ENCODE measurements around the gene TMEFF2.
"Not testable (repeated sequence)": the region's sequence is repeated elsewhere in the genome, so short reads cannot be mapped to it uniquely, and the experiment has no call there.

TMEFF2 gene

GRCh38 chr2:192087398-192087958 is 107.3 kb downstream of the TMEFF2 start:
- Histone ChIP-seq H3K36me3 (ENCODE audit: insufficient read depth, insufficient read length, low read length) (no peaks in the 10 kb centered on the region), H3K9me3 (ENCODE audit: insufficient read depth, low read length) (no peaks in the 10 kb centered on the region), H3K9ac (ENCODE audit: insufficient read length, low read depth) (no peak overlapping the region), H3K27me3 (ENCODE audit: insufficient read depth, insufficient read length) (no peaks in the 10 kb centered on the region), H3K4me1 (ENCODE audit: insufficient read depth, insufficient read length) (no peaks in the 10 kb centered on the region), H3K4me3 (ENCODE audit: insufficient read length, low read depth) (no peak overlapping the region)
- no peak for DNase-seq (ENCODE audit: low read depth, low spot score)
- TF ChIP-seq SUZ12 (IDR thresholded peaks at IDR 0.05; ENCODE audit: extremely low read depth, insufficient read depth, insufficient read length) (no peak), ZNF274 (IDR thresholded peaks at IDR 0.05; ENCODE audit: low read depth, low read length) (no peak), YY1 (IDR thresholded peaks at IDR 0.05; ENCODE audit: insufficient read depth, insufficient read length) (no peak)

GRCh38 chr2:192082121-192082520 is 112.6 kb downstream of the TMEFF2 start:
- Histone ChIP-seq H3K9ac (ENCODE audit: insufficient read length, low read depth) (no peak overlapping the region), H3K4me3 (ENCODE audit: insufficient read length, low read depth) (no peak overlapping the region), H3K4me1 (ENCODE audit: insufficient read depth, insufficient read length) (no peaks in the 10 kb centered on the region), H3K27me3 (ENCODE audit: insufficient read depth, insufficient read length) (no peaks in the 10 kb centered on the region), H3K36me3 (ENCODE audit: insufficient read depth, insufficient read length, low read length) (no peaks in the 10 kb centered on the region), H3K9me3 (ENCODE audit: insufficient read depth, low read length) (no peaks in the 10 kb centered on the region)
- no peak for DNase-seq (ENCODE audit: low read depth, low spot score)
- TF ChIP-seq YY1 (IDR thresholded peaks at IDR 0.05; ENCODE audit: insufficient read depth, insufficient read length) = no peak
- no peak for TF ChIP-seq ZNF274 (IDR thresholded peaks at IDR 0.05; ENCODE audit: low read depth, low read length)
- no peak for TF ChIP-seq SUZ12 (IDR thresholded peaks at IDR 0.05; ENCODE audit: extremely low read depth, insufficient read depth, insufficient read length)

GRCh38 chr2:192080096-192080495 is 114.6 kb downstream of the TMEFF2 start:
- not testable (repeated sequence) for DNase-seq (ENCODE audit: low read depth, low spot score); H3K9me3 ChIP-seq (ENCODE audit: insufficient read depth, low read length); H3K4me1 ChIP-seq (ENCODE audit: insufficient read depth, insufficient read length); H3K4me3 ChIP-seq (ENCODE audit: insufficient read length, low read depth); H3K27me3 ChIP-seq (ENCODE audit: insufficient read depth, insufficient read length); H3K36me3 ChIP-seq (ENCODE audit: insufficient read depth, insufficient read length, low read length); H3K9ac ChIP-seq (ENCODE audit: insufficient read length, low read depth)

DNA sequence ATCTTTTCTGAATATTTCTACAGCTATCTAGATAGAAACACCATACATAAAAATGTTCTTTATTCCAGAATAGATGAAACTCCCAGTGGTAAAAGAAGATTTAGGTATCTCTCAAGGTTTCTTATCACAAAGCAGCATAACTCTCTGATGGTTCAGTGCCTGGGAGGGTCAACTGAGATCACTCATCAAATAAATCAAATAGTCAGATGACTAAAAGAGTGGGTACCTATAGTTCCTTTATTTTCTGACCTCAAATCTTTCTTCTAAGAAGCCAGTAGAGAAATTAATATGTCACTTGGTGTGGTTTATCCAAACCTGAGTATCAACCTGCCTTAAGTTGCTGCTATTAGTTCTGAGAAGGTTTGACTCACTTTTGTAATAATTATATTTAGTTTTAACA is 120.9 kb downstream of the TMEFF2 start:
- no peak for TF ChIP-seq SUZ12 (IDR thresholded peaks at IDR 0.05; ENCODE audit: extremely low read depth, insufficient read depth, insufficient read length)
- Histone ChIP-seq H3K36me3 (ENCODE audit: insufficient read depth, insufficient read length, low read length) (no peaks in the 10 kb centered on the region), H3K9me3 (ENCODE audit: insufficient read depth, low read length) (no peaks in the 10 kb centered on the region), H3K27me3 (ENCODE audit: insufficient read depth, insufficient read length) (no peaks in the 10 kb centered on the region), H3K4me1 (ENCODE audit: insufficient read depth, insufficient read length) (no peaks in the 10 kb centered on the region), H3K9ac (ENCODE audit: insufficient read length, low read depth) (no peak overlapping the region), H3K4me3 (ENCODE audit: insufficient read length, low read depth) (no peak overlapping the region)
- DNase-seq (ENCODE audit: low read depth, low spot score) = no peak

DNA sequence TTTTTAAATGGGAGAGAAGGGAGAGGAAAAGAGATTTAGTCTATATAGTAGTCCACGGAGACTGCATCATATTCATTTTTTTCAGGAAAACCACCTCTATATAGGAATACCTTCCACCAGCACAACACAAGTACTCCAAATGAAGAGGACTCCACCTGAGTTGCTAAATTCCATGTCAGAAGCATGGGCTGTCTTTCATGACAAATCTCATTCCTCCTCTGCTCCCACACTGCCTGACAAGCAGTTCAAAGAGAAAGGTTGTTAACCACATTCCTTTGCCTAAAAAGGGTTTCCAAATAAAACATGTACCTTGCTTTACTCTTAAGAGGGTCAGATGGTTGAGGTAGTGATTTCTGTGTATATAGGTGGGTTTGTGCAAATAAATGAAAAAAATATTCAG is 122.0 kb downstream of the TMEFF2 start:
- Histone ChIP-seq H3K4me3 (ENCODE audit: insufficient read length, low read depth) (no peak overlapping the region), H3K4me1 (ENCODE audit: insufficient read depth, insufficient read length) (no peaks in the 10 kb centered on the region), H3K9me3 (ENCODE audit: insufficient read depth, low read length) (no peaks in the 10 kb centered on the region), H3K9ac (ENCODE audit: insufficient read length, low read depth) (no peak overlapping the region), H3K36me3 (ENCODE audit: insufficient read depth, insufficient read length, low read length) (no peaks in the 10 kb centered on the region), H3K27me3 (ENCODE audit: insufficient read depth, insufficient read length) (no peaks in the 10 kb centered on the region)
- DNase-seq (ENCODE audit: low read depth, low spot score) = no peak
- TF ChIP-seq YY1 (IDR thresholded peaks at IDR 0.05; ENCODE audit: insufficient read depth, insufficient read length) (no peak), SUZ12 (IDR thresholded peaks at IDR 0.05; ENCODE audit: extremely low read depth, insufficient read depth, insufficient read length) (no peak), ZNF274 (IDR thresholded peaks at IDR 0.05; ENCODE audit: low read depth, low read length) (no peak)

DNA sequence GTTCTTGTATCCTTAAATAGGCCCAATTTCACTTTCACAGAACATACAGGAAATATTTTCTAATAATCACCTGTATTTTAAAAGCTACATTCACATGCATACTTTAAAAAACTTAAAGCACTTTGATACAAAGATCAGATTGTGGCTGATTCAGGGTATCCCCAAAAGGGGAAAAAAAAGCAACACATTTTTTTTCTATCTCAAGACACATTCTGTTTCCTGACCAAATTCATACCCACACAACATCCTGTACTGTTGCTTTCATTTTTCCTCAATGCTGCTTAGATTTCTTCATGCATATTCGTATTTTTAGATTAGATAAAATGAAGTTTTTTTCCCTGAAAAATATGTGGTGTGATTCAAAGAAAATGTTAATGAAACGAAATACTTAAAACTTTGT is 122.5 kb downstream of the TMEFF2 start:
- no peak overlapping the region for H3K4me3 ChIP-seq (ENCODE audit: insufficient read length, low read depth)
- no peak for TF ChIP-seq SUZ12 (IDR thresholded peaks at IDR 0.05; ENCODE audit: extremely low read depth, insufficient read depth, insufficient read length)
- TF ChIP-seq YY1 (IDR thresholded peaks at IDR 0.05; ENCODE audit: insufficient read depth, insufficient read length) = no peak
- no peak for TF ChIP-seq ZNF274 (IDR thresholded peaks at IDR 0.05; ENCODE audit: low read depth, low read length)
- H3K4me1 ChIP-seq (ENCODE audit: insufficient read depth, insufficient read length) = no peaks in the 10 kb centered on the region
- H3K27me3 ChIP-seq (ENCODE audit: insufficient read depth, insufficient read length) = no peaks in the 10 kb centered on the region
- H3K9me3 ChIP-seq (ENCODE audit: insufficient read depth, low read length) = no peaks in the 10 kb centered on the region
- no peak overlapping the region for H3K9ac ChIP-seq (ENCODE audit: insufficient read length, low read depth)
- no peak for DNase-seq (ENCODE audit: low read depth, low spot score)
- no peaks in the 10 kb centered on the region for H3K36me3 ChIP-seq (ENCODE audit: insufficient read depth, insufficient read length, low read length)

GRCh38 chr2:192070099-192070498 is 124.6 kb downstream of the TMEFF2 start:
- Histone ChIP-seq H3K4me3 (ENCODE audit: insufficient read length, low read depth) (no peak overlapping the region), H3K36me3 (ENCODE audit: insufficient read depth, insufficient read length, low read length) (no peaks in the 10 kb centered on the region), H3K27me3 (ENCODE audit: insufficient read depth, insufficient read length) (no peaks in the 10 kb centered on the region), H3K9me3 (ENCODE audit: insufficient read depth, low read length) (no peaks in the 10 kb centered on the region), H3K4me1 (ENCODE audit: insufficient read depth, insufficient read length) (no peaks in the 10 kb centered on the region), H3K9ac (ENCODE audit: insufficient read length, low read depth) (no peak overlapping the region)
- no peak for DNase-seq (ENCODE audit: low read depth, low spot score)
- TF ChIP-seq ZNF274 (IDR thresholded peaks at IDR 0.05; ENCODE audit: low read depth, low read length) = no peak
- TF ChIP-seq YY1 (IDR thresholded peaks at IDR 0.05; ENCODE audit: insufficient read depth, insufficient read length) = no peak
- no peak for TF ChIP-seq SUZ12 (IDR thresholded peaks at IDR 0.05; ENCODE audit: extremely low read depth, insufficient read depth, insufficient read length)

DNA sequence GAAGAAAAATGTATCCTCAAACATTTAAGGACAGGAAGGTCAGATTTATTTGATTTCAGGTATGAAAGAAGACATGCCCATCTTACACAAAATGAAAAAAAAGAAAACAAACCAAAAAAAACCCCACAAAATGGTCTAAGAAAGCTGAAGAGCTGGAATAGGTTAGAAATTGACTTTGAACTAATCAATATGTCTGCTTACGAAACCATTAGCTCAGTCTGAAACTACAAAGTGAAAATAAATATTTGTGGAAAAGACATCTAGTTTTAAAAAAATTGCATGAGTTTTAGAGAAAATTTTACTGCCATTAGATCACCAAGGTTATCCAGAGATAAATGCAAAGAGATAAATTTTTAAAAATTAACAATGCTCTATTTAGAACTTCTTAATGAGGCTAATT is 125.3 kb downstream of the TMEFF2 start:
- Histone ChIP-seq H3K9me3 (ENCODE audit: insufficient read depth, low read length) (no peaks in the 10 kb centered on the region), H3K4me1 (ENCODE audit: insufficient read depth, insufficient read length) (no peaks in the 10 kb centered on the region), H3K4me3 (ENCODE audit: insufficient read length, low read depth) (no peak overlapping the region), H3K36me3 (ENCODE audit: insufficient read depth, insufficient read length, low read length) (no peaks in the 10 kb centered on the region), H3K9ac (ENCODE audit: insufficient read length, low read depth) (no peak overlapping the region), H3K27me3 (ENCODE audit: insufficient read depth, insufficient read length) (no peaks in the 10 kb centered on the region)
- no peak for DNase-seq (ENCODE audit: low read depth, low spot score)
- TF ChIP-seq YY1 (IDR thresholded peaks at IDR 0.05; ENCODE audit: insufficient read depth, insufficient read length) (no peak), ZNF274 (IDR thresholded peaks at IDR 0.05; ENCODE audit: low read depth, low read length) (no peak), SUZ12 (IDR thresholded peaks at IDR 0.05; ENCODE audit: extremely low read depth, insufficient read depth, insufficient read length) (no peak)

All from NT2/D1 (cell line).